SK-N-MC (cell line): ENCODE measurements around the gene C4orf54.

Source experiments
- EZH2 ChIP-seq: fragments of 200-600 bp; sonication (generic); IDR thresholded peaks from one replicate; pipeline ENCODE4 v1.6.1; 2017; ENCODE audit warnings: antibody characterized with exemption
- FOXP2 ChIP-seq: optimal IDR thresholded peaks from 2 replicates; pipeline ENCODE3; 2011; ENCODE audit warnings: mild to moderate bottlenecking, moderate library complexity; ENCODE audit not compliant: insufficient read depth; ENCODE audit errors: extremely low read length, control extremely low read depth
- POLR2AphosphoS5 ChIP-seq: IDR thresholded peaks from 2 replicates; pipeline ENCODE4 v1.6.1; 2012; ENCODE audit warnings: mild to moderate bottlenecking, low read depth, low read length, borderline replicate concordance

DNA sequence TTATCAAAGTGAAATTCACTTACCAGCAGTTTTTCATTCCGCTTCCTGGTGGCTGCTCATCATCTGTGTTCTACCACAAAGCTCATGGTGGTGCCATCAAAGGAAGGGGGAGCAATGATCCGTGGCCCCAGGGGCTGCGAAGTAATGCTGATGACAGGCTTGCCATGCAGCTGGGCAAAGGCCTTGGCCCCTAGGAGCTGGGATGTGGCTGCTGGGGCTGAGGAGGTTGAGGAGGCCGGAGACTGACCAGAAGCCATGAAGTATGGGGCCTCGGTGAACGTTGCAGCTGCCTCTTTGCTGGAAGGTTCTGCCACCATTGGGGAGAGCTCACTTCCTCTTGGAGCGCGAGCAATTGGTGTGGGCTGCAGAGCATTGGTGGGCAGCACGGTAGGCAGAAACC, 8.4 kb downstream of the C4orf54 start:
- TF ChIP-seq POLR2AphosphoS5 (no peak), EZH2 (no peak), FOXP2 (no peak)
